A549 (cell line): ENCODE measurements around the gene CACNA1S.

ENCODE experiments used
- CEBPB ChIP-seq, 2 experiments: fragments of >200 bp in 1 of 2; sonication (Bioruptor Twin) in 1 of 2; formaldehyde crosslinking in 1 of 2; IDR thresholded peaks; 2 replicates each; pipeline ENCODE4 v1.6.1; 2012 to 2016
- ZNF302 ChIP-seq: fragments of 250-450 bp; sonication (Bioruptor Pico); IDR thresholded peaks from 2 replicates; pipeline ENCODE4 v1.9.0; 2021; ENCODE audit warnings: inconsistent platforms, mild to moderate bottlenecking, moderate library complexity
- TF ChIP-seq, protein P1 (sequence below): fragments of >200 bp; sonication (Bioruptor Twin); formaldehyde crosslinking; IDR thresholded peaks from 3 replicates; pipeline ENCODE4 v1.5.1; 2016

DNA sequence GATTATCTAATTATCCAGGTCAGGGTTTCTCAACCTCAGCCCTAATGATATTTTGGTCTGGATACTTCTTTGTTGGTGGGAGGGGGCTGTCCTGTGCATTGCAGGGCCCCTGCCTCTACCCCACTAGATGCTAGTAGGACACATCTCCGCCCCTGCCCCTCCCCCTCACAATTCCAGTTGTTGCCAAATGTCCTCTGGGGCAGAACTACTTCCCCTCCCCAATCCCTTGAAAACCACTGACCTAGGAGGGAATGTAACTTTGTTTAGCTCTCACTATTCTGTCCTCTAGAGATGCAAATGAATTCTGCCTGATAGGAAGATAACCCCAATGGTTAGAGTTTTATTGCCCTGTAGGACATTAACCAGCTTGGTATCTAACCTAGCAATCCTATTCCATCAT is 8.1 kb downstream of the CACNA1S start:
- TF ChIP-seq, protein P1, sequence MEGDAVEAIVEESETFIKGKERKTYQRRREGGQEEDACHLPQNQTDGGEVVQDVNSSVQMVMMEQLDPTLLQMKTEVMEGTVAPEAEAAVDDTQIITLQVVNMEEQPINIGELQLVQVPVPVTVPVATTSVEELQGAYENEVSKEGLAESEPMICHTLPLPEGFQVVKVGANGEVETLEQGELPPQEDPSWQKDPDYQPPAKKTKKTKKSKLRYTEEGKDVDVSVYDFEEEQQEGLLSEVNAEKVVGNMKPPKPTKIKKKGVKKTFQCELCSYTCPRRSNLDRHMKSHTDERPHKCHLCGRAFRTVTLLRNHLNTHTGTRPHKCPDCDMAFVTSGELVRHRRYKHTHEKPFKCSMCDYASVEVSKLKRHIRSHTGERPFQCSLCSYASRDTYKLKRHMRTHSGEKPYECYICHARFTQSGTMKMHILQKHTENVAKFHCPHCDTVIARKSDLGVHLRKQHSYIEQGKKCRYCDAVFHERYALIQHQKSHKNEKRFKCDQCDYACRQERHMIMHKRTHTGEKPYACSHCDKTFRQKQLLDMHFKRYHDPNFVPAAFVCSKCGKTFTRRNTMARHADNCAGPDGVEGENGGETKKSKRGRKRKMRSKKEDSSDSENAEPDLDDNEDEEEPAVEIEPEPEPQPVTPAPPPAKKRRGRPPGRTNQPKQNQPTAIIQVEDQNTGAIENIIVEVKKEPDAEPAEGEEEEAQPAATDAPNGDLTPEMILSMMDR, result no peak
- TF ChIP-seq CEBPB (IDR thresholded peaks at IDR 0.05), result no peak
- TF ChIP-seq ZNF302 (CRISPR knock-in tag), result no peak
